ENCODE data around the gene ARHGAP4.

- TF ChIP-seq POU2F2 (IDR thresholded peaks at IDR 0.05; ENCODE audit: low read depth, low read length) = no peak
- TF ChIP-seq POLR2A (IDR thresholded peaks at IDR 0.05; ENCODE audit: low read depth, low read length) = no peak
- TF ChIP-seq POLR2AphosphoS5 (IDR thresholded peaks at IDR 0.05; ENCODE audit: low read depth, low read length) = no peak
- TF ChIP-seq TAF1 (IDR thresholded peaks at IDR 0.05; ENCODE audit: low read depth, low read length) = no peak
- TF ChIP-seq SPI1 (IDR thresholded peaks at IDR 0.05; ENCODE audit: low read depth, low read length) = no peak
Measured at GRCh38 chrX:153944800-153945150, 18.7 kb upstream of the ARHGAP4 start.
